ENCODE measurements around the gene ZBTB32.

GRCh38 chr19:35734273-35734672, 29.9 kb downstream of the ZBTB32 start:
- TF ChIP-seq CTCF (conservative IDR thresholded peaks at IDR 0.05): no peak
- no peak for TF ChIP-seq EZH2 (IDR thresholded peaks at IDR 0.05; ENCODE audit: low read depth)
